HepG2 (cell line): ENCODE data around the gene HOMEZ. TPM values are rescaled to one million over a fixed set of nuclear protein-coding genes. Genes with fewer than 3 reads are reported as not detected.

Experiments used
- BORCS8-MEF2B ChIP-seq: sonication (generic); formaldehyde crosslinking; IDR thresholded peaks from 2 replicates; pipeline ENCODE4 v1.8.0; 2022; ENCODE audit warnings: mild to moderate bottlenecking, missing genetic modification reagents
- CHD2 ChIP-seq: IDR thresholded peaks from 2 replicates; pipeline ENCODE4 v1.6.1; 2011; ENCODE audit warnings: low read depth, low read length, improper control_type of control experiment
- CTCF ChIP-seq: sonication (generic); formaldehyde crosslinking; IDR thresholded peaks from 2 replicates; pipeline ENCODE4 v1.5.0; 2020; ENCODE audit warnings: mild to moderate bottlenecking, missing genetic modification reagents, moderate library complexity
- FOXP4 ChIP-seq: sonication (generic); formaldehyde crosslinking; IDR thresholded peaks from 2 replicates; pipeline ENCODE4 v1.4.0; 2020; ENCODE audit warnings: missing genetic modification reagents
- HNF4A ChIP-seq: sonication (generic); formaldehyde crosslinking; IDR thresholded peaks from 2 replicates; pipeline ENCODE4 v1.4.0; 2020; ENCODE audit warnings: missing genetic modification reagents
- HOXA9 ChIP-seq: sonication (generic); formaldehyde crosslinking; IDR thresholded peaks from 2 replicates; pipeline ENCODE4 v1.8.1; 2022; ENCODE audit warnings: missing genetic modification reagents, mild to moderate bottlenecking, moderate library complexity, borderline replicate concordance
- MNT ChIP-seq: fragments of 450-650 bp; IDR thresholded peaks from 2 replicates; pipeline ENCODE4 v1.6.1; 2016
- POLR2G ChIP-seq: fragments of 200-400 bp; formaldehyde crosslinking; IDR thresholded peaks from 2 replicates; pipeline ENCODE4 v1.6.1; 2018; ENCODE audit warnings: mild to moderate bottlenecking, low read depth, low read length, moderate library complexity
- RAD21 ChIP-seq: fragments of 450-650 bp; formaldehyde crosslinking; IDR thresholded peaks from 2 replicates; pipeline ENCODE4 v1.5.0; 2020; ENCODE audit warnings: mild to moderate bottlenecking
- SNAPC5 ChIP-seq: sonication (generic); formaldehyde crosslinking; IDR thresholded peaks from 2 replicates; pipeline ENCODE4 v1.8.1; 2023; ENCODE audit warnings: mild to moderate bottlenecking, missing genetic modification reagents, borderline replicate concordance
- ZBTB44 ChIP-seq: sonication (generic); formaldehyde crosslinking; IDR thresholded peaks from 2 replicates; pipeline ENCODE4 v1.4.0; 2020; ENCODE audit warnings: missing genetic modification reagents
- ZFP1 ChIP-seq: IDR thresholded peaks from 2 replicates; pipeline ENCODE4 v1.6.1; 2016
- ZNF292 ChIP-seq: sonication (generic); formaldehyde crosslinking; IDR thresholded peaks from 2 replicates; pipeline ENCODE4 v1.8.1; 2022; ENCODE audit warnings: mild to moderate bottlenecking, low read depth, missing genetic modification reagents, borderline replicate concordance
- ZNF740 ChIP-seq: sonication (generic); formaldehyde crosslinking; IDR thresholded peaks from 2 replicates; pipeline ENCODE4 v1.4.0; 2020; ENCODE audit warnings: missing genetic modification reagents
- ZNF775 ChIP-seq: sonication (generic); formaldehyde crosslinking; IDR thresholded peaks from 2 replicates; pipeline ENCODE4 v1.4.0; 2020; ENCODE audit warnings: missing genetic modification reagents, mild to moderate bottlenecking, moderate library complexity, borderline replicate concordance
- ZNF83 ChIP-seq: sonication (generic); formaldehyde crosslinking; IDR thresholded peaks from 2 replicates; pipeline ENCODE4 v1.4.0; 2020; ENCODE audit warnings: missing genetic modification reagents, mild to moderate bottlenecking, borderline replicate concordance
- ZNF839 ChIP-seq: sonication (generic); formaldehyde crosslinking; IDR thresholded peaks from 2 replicates; pipeline ENCODE4 v1.4.0; 2020; ENCODE audit warnings: missing genetic modification reagents, mild to moderate bottlenecking, borderline replicate concordance
- ZSCAN30 ChIP-seq: sonication (generic); formaldehyde crosslinking; IDR thresholded peaks from 2 replicates; pipeline ENCODE4 v1.5.0; 2020; ENCODE audit warnings: mild to moderate bottlenecking, missing genetic modification reagents
- ZSCAN5A ChIP-seq: sonication (generic); formaldehyde crosslinking; IDR thresholded peaks from 2 replicates; pipeline ENCODE4 v1.8.0; 2022; ENCODE audit warnings: mild to moderate bottlenecking, missing genetic modification reagents, borderline replicate concordance
- polyA plus RNA-seq, 8 experiments: library from polyadenylated mRNA; depleted of rRNA in 3 of 8; stranded (reverse) in 7 of 8; unstranded in 1 of 8; fragments of >200 nt; fragmentation: Illumina TruSeq in 4 of 8; extraction: Trizol in 4 of 8; gene quantifications; 2 replicates each; pipeline versions ENCODE4 v1.2.1 to v1.2.3, GENCODE V29; 2011 to 2016; ENCODE audit warnings: low read depth in 4 of 8, missing spikeins in 1 of 8, mixed read lengths in 1 of 8; ENCODE audit not compliant: insufficient read depth in 1 of 8
- total RNA-seq, 5 experiments: library from RNA; depleted of rRNA; stranded (reverse); fragments of >200 nt; fragmentation: Illumina TruSeq; extraction: Trizol; gene quantifications; 2 replicates each; pipeline ENCODE4 v1.2.3, GENCODE V29; 2016; ENCODE audit warnings: low read depth in 1 of 5

Gene HOMEZ
- total and polyA plus RNA-seq, 2 of the 13 experiments (the other 11 are each of a cell fraction or from before 2014, with no cell fraction given): 14.5 to 31.8 TPM

- no peak for TF ChIP-seq FOXP4
- no peak for TF ChIP-seq ZNF740 (CRISPR knock-in tag)
- TF ChIP-seq HOXA9 (CRISPR knock-in tag): no peak
- no peak for TF ChIP-seq ZSCAN30 (CRISPR knock-in tag)
- TF ChIP-seq ZNF839 (CRISPR knock-in tag): peak; percentile 42; the same call in 1 of the 2 replicates
- no peak for TF ChIP-seq ZBTB44 (CRISPR knock-in tag)
- TF ChIP-seq HNF4A (CRISPR knock-in tag): peak; percentile 19; the same call in 1 of the 2 replicates
- no peak for TF ChIP-seq POLR2G
- no peak for TF ChIP-seq BORCS8-MEF2B (CRISPR knock-in tag)
- TF ChIP-seq ZFP1 (CRISPR knock-in tag): no peak
- TF ChIP-seq ZSCAN5A (CRISPR knock-in tag): no peak
- no peak for TF ChIP-seq CTCF (CRISPR knock-in tag)
- TF ChIP-seq MNT: no peak
- TF ChIP-seq ZNF775 (CRISPR knock-in tag): no peak
- TF ChIP-seq CHD2: no peak
- no peak for TF ChIP-seq ZNF83
- TF ChIP-seq SNAPC5 (CRISPR knock-in tag): no peak
- TF ChIP-seq RAD21 (CRISPR knock-in tag): no peak
- TF ChIP-seq ZNF292 (CRISPR knock-in tag): no peak
These were observed 22.0 kb upstream of the HOMEZ start (continued) for GRCh38 chr14:23307687-23308644.
